Ovary (tissue), 9 donors: ENCODE results near the gene NNT. TPM values are rescaled to one million over a fixed set of nuclear protein-coding genes. Genes with fewer than 3 reads are reported as not detected.

ENCODE experiments used
- DNase-seq, 5 donors: peaks; one replicate each; pipeline ENCODE4 v3.0.0-alpha.2; 2019 to 2020
- H3K27ac ChIP-seq, 2 donors: fragments of 200-600 bp; one replicate each; pipeline versions ENCODE4 v1.5.1 to v1.8.0; 2019 to 2022
- H3K27me3 ChIP-seq: fragments of 200-600 bp; one replicate; pipeline ENCODE4 v1.8.0; 2022
- H3K36me3 ChIP-seq: fragments of 200-600 bp; sonication (generic); one replicate; pipeline ENCODE4 v1.5.1; 2019
- H3K4me1 ChIP-seq: one replicate; pipeline ENCODE4 v1.8.1; 2013; ENCODE audit warnings: mild to moderate bottlenecking, moderate library complexity; ENCODE audit not compliant: insufficient read depth
- H3K4me3 ChIP-seq: fragments of 200-600 bp; sonication (generic); one replicate; pipeline ENCODE4 v1.5.1; 2017
- H3K9me3 ChIP-seq, 2 donors: fragments of 200-600 bp in 1 of 2; sonication (generic) in 1 of 2; one replicate each; pipeline versions ENCODE4 v1.5.1 to v1.8.1; 2013 to 2019; ENCODE audit warnings: mild to moderate bottlenecking in 1 of 2, moderate library complexity in 1 of 2
- EP300 ChIP-seq: sonication (generic); formaldehyde crosslinking; IDR thresholded peaks from one replicate; pipeline ENCODE4 v1.6.1; 2017; ENCODE audit warnings: antibody characterized with exemption
- POLR2A ChIP-seq: fragments of 450-650 bp; IDR thresholded peaks from one replicate; pipeline ENCODE4 v1.6.1; 2017; ENCODE audit warnings: antibody characterized with exemption, mild to moderate bottlenecking, moderate library complexity
- WGBS, 3 donors: extraction: QIAGEN DNeasy Blood & Tissue Kit in 1 of 3; methylation state at CpG; one replicate each; pipeline versions ENCODE4 v1.1.5 to v1.1.7; 2013 to 2017; 5-methylcytosine and 5-hydroxymethylcytosine counted together
- intact Hi-C, 4 donors: fragments of 100-400 bp; cut with DNase I; formaldehyde crosslinking; loops; one replicate each; pipeline versions ENCODE4 v1.11.0 to v1.15.1; 2022 to 2023
- polyA plus RNA-seq, 2 donors: library from polyadenylated mRNA; stranded (reverse); fragments of 200-250 nt in 1 of 2; fragments of 350-450 nt in 1 of 2; fragmentation: Illumina TruSeq in 1 of 2; extraction: RNeasy Lipid Tissue Mini Kit (QIAGEN cat#74804) in 1 of 2; gene quantifications; one replicate each; pipeline ENCODE4 v1.2.3, GENCODE V29; 2013 to 2014
- total RNA-seq, 7 donors: library from RNA; depleted of rRNA in 2 of 7; stranded (reverse); fragments of >200 nt in 2 of 7; fragmentation: NEBNext Ultra II Directional in 3 of 7; extraction: Animal tissue kit (Norgen Biotek cat#: 25700) in 3 of 7; gene quantifications; one replicate each; pipeline versions ENCODE4 v1.1.0 to v1.2.4, GENCODE V29; 2016 to 2023
- TF ChIP-seq, protein P1 (sequence below), 3 donors: fragments of 450-650 bp in 2 of 3; fragments of 200-600 bp in 1 of 3; IDR thresholded peaks; one replicate each; pipeline versions ENCODE4 v1.5.1 to v1.8.0; 2016 to 2022; ENCODE audit warnings: antibody characterized with exemption in 3 of 3, mild to moderate bottlenecking in 1 of 3
- donor health status: DM: no; HTN: no; CAD: no; lungs with moderate emphysema.
- donor health status: DM: no; HTN: no; CAD: no.
- donor health status: Bipolar disorder and iron deficiency.
- donor health status: DM: yes; HTN: yes; CAD: no.
- donor health status: DM: no; HTN: no; CAD: no.
- donor health status: DM: yes; HTN: yes; CAD: no.

NNT gene
- total and polyA plus RNA-seq, 9 donors: 12.2 to 51.9 (median 38.5) TPM

DNA sequence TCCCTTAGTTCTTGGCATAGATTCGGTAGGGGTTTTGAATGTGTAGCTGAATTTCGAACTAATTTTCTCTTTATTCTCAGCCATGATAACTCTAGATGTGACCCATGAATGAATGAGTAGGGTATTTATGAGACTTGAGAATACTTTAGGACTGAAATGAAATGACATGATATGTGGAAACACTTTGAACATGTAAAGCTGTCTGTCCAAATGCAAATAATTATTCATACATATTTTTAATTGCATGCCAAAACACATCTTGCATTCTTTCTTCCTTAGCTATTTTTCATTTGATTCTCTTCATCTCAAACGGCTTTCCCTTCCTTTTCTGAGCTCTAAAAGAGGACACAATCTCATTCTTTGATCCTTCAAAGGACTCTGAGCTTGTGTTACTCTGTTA is 3.4 kb downstream of the NNT start:
- H3K4me3 ChIP-seq: no peak overlapping the region
- peaks cover 2% of the 10 kb centered on the region for H3K4me1 ChIP-seq
- no peaks in the 10 kb centered on the region for H3K9me3 ChIP-seq
- 74 to 78% (median 76%) methylated on average over 3 of the region's 3 CpGs for WGBS, 3 donors
- H3K36me3 ChIP-seq: no peaks in the 10 kb centered on the region
- DNase-seq: no peak
- intact Hi-C loops: no loop called here
- no peaks in the 10 kb centered on the region for H3K27me3 ChIP-seq
- TF ChIP-seq, protein P1, sequence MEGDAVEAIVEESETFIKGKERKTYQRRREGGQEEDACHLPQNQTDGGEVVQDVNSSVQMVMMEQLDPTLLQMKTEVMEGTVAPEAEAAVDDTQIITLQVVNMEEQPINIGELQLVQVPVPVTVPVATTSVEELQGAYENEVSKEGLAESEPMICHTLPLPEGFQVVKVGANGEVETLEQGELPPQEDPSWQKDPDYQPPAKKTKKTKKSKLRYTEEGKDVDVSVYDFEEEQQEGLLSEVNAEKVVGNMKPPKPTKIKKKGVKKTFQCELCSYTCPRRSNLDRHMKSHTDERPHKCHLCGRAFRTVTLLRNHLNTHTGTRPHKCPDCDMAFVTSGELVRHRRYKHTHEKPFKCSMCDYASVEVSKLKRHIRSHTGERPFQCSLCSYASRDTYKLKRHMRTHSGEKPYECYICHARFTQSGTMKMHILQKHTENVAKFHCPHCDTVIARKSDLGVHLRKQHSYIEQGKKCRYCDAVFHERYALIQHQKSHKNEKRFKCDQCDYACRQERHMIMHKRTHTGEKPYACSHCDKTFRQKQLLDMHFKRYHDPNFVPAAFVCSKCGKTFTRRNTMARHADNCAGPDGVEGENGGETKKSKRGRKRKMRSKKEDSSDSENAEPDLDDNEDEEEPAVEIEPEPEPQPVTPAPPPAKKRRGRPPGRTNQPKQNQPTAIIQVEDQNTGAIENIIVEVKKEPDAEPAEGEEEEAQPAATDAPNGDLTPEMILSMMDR (IDR thresholded peaks at IDR 0.05): no peak
- TF ChIP-seq POLR2A (no peak), EP300 (no peak)
- H3K27ac ChIP-seq: no peak overlapping the region

DNA sequence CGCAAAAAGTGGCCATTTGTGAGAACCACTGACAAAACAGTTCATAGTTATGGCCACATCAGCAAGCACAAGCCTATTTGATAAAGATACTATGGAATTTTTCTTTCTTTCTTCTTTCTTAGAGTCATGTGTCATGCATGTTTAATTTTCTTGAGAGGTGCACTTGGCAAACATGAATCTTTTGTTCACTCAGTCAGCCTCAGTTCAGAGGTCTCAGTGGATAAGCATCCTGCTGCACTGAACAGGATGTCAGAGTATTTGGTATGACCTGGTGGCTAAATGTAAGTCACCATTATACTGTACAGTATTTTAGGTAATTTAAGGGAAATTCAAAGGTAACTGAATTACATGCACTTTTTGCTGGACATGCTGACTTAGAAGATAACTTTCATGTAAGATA is 5.4 kb downstream of the NNT start:
- Histone ChIP-seq H3K4me1 (no peaks in the 10 kb centered on the region), H3K27ac (no peak overlapping the region), H3K9me3 (no peaks in the 10 kb centered on the region), H3K27me3 (no peaks in the 10 kb centered on the region), H3K4me3 (no peak overlapping the region), H3K36me3 (no peaks in the 10 kb centered on the region)
- WGBS, 3 donors: 90 to 96% (median 95%) methylated on average over 1 of the region's 1 CpG
- no peak for DNase-seq
- TF ChIP-seq EP300: no peak
- TF ChIP-seq POLR2A: no peak
- TF ChIP-seq, protein P1 (IDR thresholded peaks at IDR 0.05): no peak
- intact Hi-C loops: no loop called here

DNA sequence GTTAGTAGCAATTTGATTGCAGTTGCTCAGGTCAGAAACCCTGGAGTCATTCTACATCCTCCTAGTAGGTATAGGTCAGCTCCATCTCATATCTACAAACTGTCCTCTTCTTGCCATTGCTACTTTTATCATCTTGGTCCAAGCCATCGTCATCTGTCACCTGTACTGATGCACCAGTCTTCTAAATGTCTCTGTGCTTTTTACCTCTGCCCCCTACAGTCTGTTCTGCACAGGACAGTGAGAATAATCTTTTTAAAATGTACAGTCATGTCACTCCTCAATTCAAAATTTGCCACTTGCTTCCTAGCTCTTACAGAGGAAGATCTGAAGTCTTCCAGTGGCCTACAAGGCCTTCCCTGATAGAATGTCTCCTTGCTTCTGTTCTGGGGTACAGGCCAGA is 6.8 kb downstream of the NNT start:
- Histone ChIP-seq H3K36me3 (no peaks in the 10 kb centered on the region), H3K27me3 (no peaks in the 10 kb centered on the region), H3K4me3 (no peak overlapping the region), H3K27ac (no peak overlapping the region), H3K4me1 (no peaks in the 10 kb centered on the region), H3K9me3 (no peaks in the 10 kb centered on the region)
- TF ChIP-seq, protein P1 (IDR thresholded peaks at IDR 0.05): no peak
- no peak for TF ChIP-seq POLR2A
- TF ChIP-seq EP300: no peak
- 83 to 94% (median 92%) methylated on average over 1 of the region's 1 CpG for WGBS, 3 donors
- intact Hi-C loops: no loop called here
- no peak for DNase-seq

DNA sequence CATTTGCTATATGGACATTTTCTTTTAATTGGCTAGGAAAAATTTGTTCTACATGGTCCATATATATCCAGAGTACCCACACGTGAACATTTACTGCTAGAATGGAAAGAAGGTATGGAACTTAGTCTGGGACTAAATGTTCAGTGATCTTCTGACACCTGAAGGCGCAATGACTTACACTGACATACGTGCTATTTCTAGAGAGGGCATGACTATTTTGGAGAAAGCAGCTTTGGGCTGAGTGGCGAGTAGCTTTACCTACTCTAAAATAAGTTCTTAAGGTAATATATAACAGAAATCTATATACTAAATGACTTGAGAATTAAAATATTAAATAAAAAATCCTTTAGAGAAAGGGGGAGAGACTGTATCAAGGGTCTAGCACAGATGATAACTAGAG is 10.4 kb downstream of the NNT start:
- Histone ChIP-seq H3K9me3 (no peaks in the 10 kb centered on the region), H3K36me3 (no peaks in the 10 kb centered on the region), H3K27me3 (no peaks in the 10 kb centered on the region), H3K4me1 (no peaks in the 10 kb centered on the region), H3K27ac (no peak overlapping the region), H3K4me3 (no peak overlapping the region)
- WGBS, 3 donors: 95 to 97% (median 96%) methylated on average over 4 of the region's 4 CpGs
- no peak for DNase-seq
- intact Hi-C loops: no loop called here
- TF ChIP-seq EP300 (no peak), POLR2A (no peak)
- TF ChIP-seq, protein P1 (IDR thresholded peaks at IDR 0.05): no peak
